SU-DHL-6 (cell line): Measurements from ENCODE around the gene ANXA6.

Experiments used
- EZH2phosphoT487 ChIP-seq: fragments of 200-600 bp; sonication (generic), shearing (Covaris generic); conservative IDR thresholded peaks from 2 replicates; pipeline ENCODE4 v1.6.1; 2018; ENCODE audit warnings: mild to moderate bottlenecking, antibody characterized with exemption, low read length, moderate library complexity, mixed read lengths
- TF ChIP-seq, protein P1 (sequence below): fragments of 200-600 bp; sonication (generic); IDR thresholded peaks from one replicate; pipeline ENCODE4 v1.5.1; 2017; ENCODE audit warnings: antibody characterized with exemption, mild to moderate bottlenecking, low read length, moderate library complexity; ENCODE audit not compliant: insufficient read depth, poor library complexity, severe bottlenecking

DNA sequence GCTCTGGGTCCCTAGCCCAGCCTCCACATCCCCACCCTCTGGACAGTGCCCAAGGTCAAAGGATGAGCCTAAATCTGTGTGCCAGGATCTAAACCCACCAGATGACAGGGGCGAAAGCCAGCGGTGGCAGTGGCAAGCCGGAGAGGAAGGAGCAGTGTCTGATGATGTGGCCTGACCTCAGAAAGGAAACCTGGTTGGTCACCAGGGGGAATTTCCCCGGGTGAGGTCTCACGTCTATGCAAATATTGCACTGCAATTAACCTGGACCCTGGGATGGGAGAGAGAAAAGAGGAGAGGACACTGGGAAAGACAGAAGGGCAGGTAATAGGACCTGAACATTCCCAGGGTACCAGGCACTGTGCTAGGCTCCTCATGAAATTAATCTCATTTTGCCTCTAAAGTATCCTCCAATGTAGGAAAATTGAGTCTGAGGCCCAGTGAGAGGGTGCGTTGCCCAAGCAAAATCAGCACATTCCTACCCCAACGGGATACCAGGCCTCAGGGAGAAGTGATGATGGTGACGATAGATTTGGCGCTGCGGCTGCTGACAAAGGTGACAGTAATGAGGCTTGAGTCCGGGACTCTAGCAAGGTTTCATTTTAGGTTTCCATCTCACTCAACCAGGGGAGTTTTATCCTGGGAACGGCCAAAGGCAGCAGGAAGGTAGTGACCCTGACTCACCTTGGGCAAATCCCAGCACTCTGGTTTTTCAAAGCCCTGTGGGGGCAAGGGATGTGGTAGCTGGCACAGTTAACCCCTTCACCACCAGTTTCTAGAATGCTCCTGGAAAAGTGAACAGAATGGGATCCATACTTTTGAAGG is 63.3 kb downstream of the ANXA6 start:
- TF ChIP-seq, protein P1, sequence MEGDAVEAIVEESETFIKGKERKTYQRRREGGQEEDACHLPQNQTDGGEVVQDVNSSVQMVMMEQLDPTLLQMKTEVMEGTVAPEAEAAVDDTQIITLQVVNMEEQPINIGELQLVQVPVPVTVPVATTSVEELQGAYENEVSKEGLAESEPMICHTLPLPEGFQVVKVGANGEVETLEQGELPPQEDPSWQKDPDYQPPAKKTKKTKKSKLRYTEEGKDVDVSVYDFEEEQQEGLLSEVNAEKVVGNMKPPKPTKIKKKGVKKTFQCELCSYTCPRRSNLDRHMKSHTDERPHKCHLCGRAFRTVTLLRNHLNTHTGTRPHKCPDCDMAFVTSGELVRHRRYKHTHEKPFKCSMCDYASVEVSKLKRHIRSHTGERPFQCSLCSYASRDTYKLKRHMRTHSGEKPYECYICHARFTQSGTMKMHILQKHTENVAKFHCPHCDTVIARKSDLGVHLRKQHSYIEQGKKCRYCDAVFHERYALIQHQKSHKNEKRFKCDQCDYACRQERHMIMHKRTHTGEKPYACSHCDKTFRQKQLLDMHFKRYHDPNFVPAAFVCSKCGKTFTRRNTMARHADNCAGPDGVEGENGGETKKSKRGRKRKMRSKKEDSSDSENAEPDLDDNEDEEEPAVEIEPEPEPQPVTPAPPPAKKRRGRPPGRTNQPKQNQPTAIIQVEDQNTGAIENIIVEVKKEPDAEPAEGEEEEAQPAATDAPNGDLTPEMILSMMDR: no peak
- no peak for TF ChIP-seq EZH2phosphoT487
